Measurements from ENCODE around the gene CSNK2B. TPM values are rescaled to one million over a fixed set of nuclear protein-coding genes. Genes with fewer than 3 reads are reported as not detected.
A peak's percentile ranks its signal among the peaks of the same experiment; 100 is the strongest.

CSNK2B gene
- total RNA-seq: 169 TPM
- 169 TPM for polyA plus RNA-seq
- long read RNA-seq, donor 1, transcript CSNK2B-203 (7 exons, 948 nt): major isoform, 19 of 20 reads
- long read RNA-seq, donor 1, partial matches to known transcripts: 0 of 20 reads
- long read RNA-seq, donor 1, other reads (novel, unspliced or antisense): 0 of 20 reads
- long read RNA-seq, donor 2: 0 reads
- long read RNA-seq, donor 3, transcript CSNK2B-203 (7 exons, 948 nt): major isoform, 88 of 117 reads
- long read RNA-seq, donor 3, partial matches to known transcripts: 14 of 117 reads
- long read RNA-seq, donor 3, other reads (novel, unspliced or antisense): 8 of 117 reads
- long read RNA-seq, donor 4, transcript CSNK2B-203 (7 exons, 948 nt): major isoform, 35 of 37 reads
- long read RNA-seq, donor 4, partial matches to known transcripts: 0 of 37 reads
- long read RNA-seq, donor 4, other reads (novel, unspliced or antisense): 0 of 37 reads
- long read RNA-seq, donor 5, transcript CSNK2B-203 (7 exons, 948 nt): major isoform, 91 of 125 reads
- long read RNA-seq, donor 5, partial matches to known transcripts: 17 of 125 reads
- long read RNA-seq, donor 5, other reads (novel, unspliced or antisense): 9 of 125 reads
- long read RNA-seq, donor 6, transcript CSNK2B-203 (7 exons, 948 nt): major isoform, 63 of 74 reads
- long read RNA-seq, donor 6, partial matches to known transcripts: 7 of 74 reads
- long read RNA-seq, donor 6, other reads (novel, unspliced or antisense): 0 of 74 reads
- long read RNA-seq, donor 7, transcript CSNK2B-203 (7 exons, 948 nt): major isoform, 84 of 96 reads
- long read RNA-seq, donor 7, partial matches to known transcripts: 10 of 96 reads
- long read RNA-seq, donor 7, other reads (novel, unspliced or antisense): 0 of 96 reads
- long read RNA-seq, donor 8, transcript CSNK2B-203 (7 exons, 948 nt): major isoform, 42 of 43 reads
- long read RNA-seq, donor 8, partial matches to known transcripts: 0 of 43 reads
- long read RNA-seq, donor 8, other reads (novel, unspliced or antisense): 0 of 43 reads
- long read RNA-seq, donor 9, transcript CSNK2B-203 (7 exons, 948 nt): major isoform, 45 of 58 reads
- long read RNA-seq, donor 9, partial matches to known transcripts: 12 of 58 reads
- long read RNA-seq, donor 9, other reads (novel, unspliced or antisense): 0 of 58 reads
- long read RNA-seq, donor 10, transcript CSNK2B-203 (7 exons, 948 nt): major isoform, 77 of 95 reads
- long read RNA-seq, donor 10, transcript CSNK2B-208 (5 exons, 785 nt): minor isoform, 5 of 95 reads
- long read RNA-seq, donor 10, partial matches to known transcripts: 11 of 95 reads
- long read RNA-seq, donor 10, other reads (novel, unspliced or antisense): 0 of 95 reads

DNA sequence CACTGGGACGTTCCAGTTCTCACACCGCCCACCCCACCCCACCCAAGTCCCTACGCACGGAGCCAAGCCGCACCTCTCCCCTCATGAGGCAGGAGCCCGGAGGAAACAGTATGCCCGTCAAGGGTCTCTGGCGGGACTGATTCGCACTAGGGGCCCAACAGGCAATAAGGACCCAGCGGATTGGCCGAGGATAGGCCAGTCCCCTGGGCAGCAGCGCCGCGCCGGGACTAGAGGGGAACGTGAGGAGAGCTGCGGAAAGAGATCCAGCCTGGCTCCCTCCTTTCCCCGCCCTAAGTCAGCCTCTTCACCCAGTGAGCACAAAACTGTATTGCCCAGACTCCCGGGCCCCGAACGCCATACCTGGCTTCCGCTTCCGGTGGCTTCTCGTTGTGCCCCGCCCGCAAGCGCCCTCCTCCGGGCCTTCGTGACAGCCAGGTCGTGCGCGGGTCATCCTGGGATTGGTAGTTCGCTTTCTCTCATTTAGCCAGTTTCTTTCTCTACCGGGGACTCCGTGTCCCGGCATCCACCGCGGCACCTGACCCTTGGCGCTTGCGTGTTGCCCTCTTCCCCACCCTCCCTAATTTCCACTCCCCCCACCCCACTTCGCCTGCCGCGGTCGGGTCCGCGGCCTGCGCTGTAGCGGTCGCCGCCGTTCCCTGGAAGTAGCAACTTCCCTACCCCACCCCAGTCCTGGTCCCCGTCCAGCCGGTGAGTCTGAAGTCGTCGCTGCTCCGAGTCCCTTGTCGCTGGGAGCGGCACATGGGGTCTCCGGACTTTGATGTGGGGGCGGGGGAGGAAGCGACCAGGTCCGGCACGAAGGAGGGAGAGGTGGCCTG is at the start of gene CSNK2B:
CSNK2B (plus strand) TSS at position 580 of the 836 bp plus-strand sequence. CDS start 752 bp downstream, outside the sequence.
- Histone ChIP-seq H3K9me3 (ENCODE audit: control insufficient read depth in 2 of 2, insufficient read depth in 1 of 2, low read length in 1 of 2) (no peaks in the 10 kb centered on the region), H3K27me3 (ENCODE audit: control insufficient read depth in 2 of 2, insufficient read depth in 1 of 2, low read length in 1 of 2) (no peaks in the 10 kb centered on the region), H3K36me3 (ENCODE audit: control insufficient read depth in 2 of 2, insufficient read depth in 2 of 2, low read length in 1 of 2) (peaks cover 40 to 67% of the 10 kb centered on the region in 2 donors), H3K4me3 (ENCODE audit: low read length in 2 of 2) (peak within 1 kb of the TSS; percentile 91 to 97), H3K27ac (ENCODE audit: low read depth in 1 of 2, low read length in 1 of 2) (peak within 1 kb of the TSS; percentile 97 to 99), H3K4me1 (ENCODE audit: control insufficient read depth in 2 of 2, insufficient read depth in 2 of 2, low read length in 2 of 2) (peaks cover 35 to 55% of the 10 kb centered on the region in 2 donors)
- DNase-seq (ENCODE audit: low read depth in 6 of 9, low spot score in 9 of 9): peak; percentile 91 to 99 (median 98)
- WGBS: under 1% methylated on average over 63 of the region's 63 CpGs

DNA sequence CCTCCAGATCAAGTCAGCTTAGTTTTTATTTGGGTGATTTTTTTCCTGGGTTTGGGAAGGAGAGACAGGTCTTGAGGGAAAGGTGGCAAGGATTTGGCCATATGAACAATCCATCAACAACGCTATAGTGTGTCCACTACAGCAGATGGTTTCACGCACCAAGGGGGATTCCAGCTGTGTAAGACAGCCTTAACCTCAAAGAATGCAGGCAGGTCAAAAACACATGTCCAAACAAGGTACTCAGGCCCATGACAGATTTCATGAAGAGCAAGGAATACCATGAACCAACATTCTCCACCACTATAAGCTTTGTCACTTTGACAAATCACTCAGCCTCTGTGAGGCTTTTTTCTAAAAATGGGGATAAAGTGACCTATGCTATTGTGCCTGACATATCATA is 48.9 kb upstream of the CSNK2B start:
- Histone ChIP-seq H3K4me3 (ENCODE audit: low read length in 2 of 2) (peak overlapping the region in 1 of 2 donors; percentile 71), H3K27ac (ENCODE audit: low read depth in 1 of 2, low read length in 1 of 2) (peak overlapping the region in 1 of 2 donors; percentile 85)

DNA sequence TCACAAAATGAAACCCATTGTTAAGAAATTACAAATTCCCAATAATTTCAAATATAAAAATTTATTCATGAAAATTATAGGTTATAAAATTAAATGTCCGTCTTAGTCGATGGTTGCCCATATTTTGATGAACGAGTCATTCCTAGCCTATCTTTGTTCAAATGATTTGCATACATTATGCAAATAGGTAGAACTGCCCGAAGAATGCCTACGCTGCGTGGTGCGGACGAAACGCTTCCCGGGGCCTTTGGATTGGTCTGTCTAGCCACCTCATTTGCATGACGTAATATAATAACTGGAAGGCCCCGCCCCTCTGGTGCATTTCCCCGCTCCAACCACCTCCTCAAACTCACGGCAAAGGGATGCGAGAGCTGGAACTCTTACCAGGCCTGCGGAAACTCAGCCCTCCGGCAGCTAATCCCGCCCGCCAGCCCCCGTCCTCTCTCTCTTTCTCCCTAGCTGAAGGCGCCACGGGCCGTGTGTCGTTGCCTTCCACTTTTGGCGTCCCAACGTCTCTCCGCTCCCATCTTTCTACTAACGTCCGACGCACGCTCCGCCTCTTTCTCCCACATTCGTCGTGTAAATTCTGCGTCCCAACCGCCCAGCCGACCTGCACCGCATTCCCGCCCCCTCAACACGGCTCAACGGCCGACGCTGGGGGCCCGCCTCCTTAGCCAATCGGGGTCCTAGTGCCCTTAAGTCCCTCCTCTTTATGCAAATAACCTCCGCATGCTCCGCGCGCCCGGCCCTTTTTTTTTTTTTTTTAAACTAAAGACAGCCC is 45.9 kb upstream of the CSNK2B start:
- Histone ChIP-seq H3K27me3 (ENCODE audit: control insufficient read depth in 2 of 2, insufficient read depth in 1 of 2, low read length in 1 of 2) (no peaks in the 10 kb centered on the region), H3K9me3 (ENCODE audit: control insufficient read depth in 2 of 2, insufficient read depth in 1 of 2, low read length in 1 of 2) (peaks cover 0 to 8% of the 10 kb centered on the region in 2 donors), H3K36me3 (ENCODE audit: control insufficient read depth in 2 of 2, insufficient read depth in 2 of 2, low read length in 1 of 2) (peaks cover 20 to 34% of the 10 kb centered on the region in 2 donors), H3K27ac (ENCODE audit: low read depth in 1 of 2, low read length in 1 of 2) (peak overlapping the region; percentile 99 to 100), H3K4me3 (ENCODE audit: low read length in 2 of 2) (peak overlapping the region; percentile 87 to 100), H3K4me1 (ENCODE audit: control insufficient read depth in 2 of 2, insufficient read depth in 2 of 2, low read length in 2 of 2) (peaks cover 26 to 51% of the 10 kb centered on the region in 2 donors)
- whole genome bisulfite sequencing: under 1% methylated on average over 50 of the region's 50 CpGs
- DNase-seq (ENCODE audit: low read depth in 6 of 9, low spot score in 9 of 9): peak; percentile 91 to 99 (median 97)

More for the DNA sequence above, 48.9 kb upstream of the CSNK2B start:
- H3K9me3 ChIP-seq (ENCODE audit: control insufficient read depth in 2 of 2, insufficient read depth in 1 of 2, low read length in 1 of 2): peaks cover 0 to 8% of the 10 kb centered on the region in 2 donors
- peak in 1 of 9 donors; percentile 32 for DNase-seq (ENCODE audit: low read depth in 6 of 9, low spot score in 9 of 9)
- H3K4me1 ChIP-seq (ENCODE audit: control insufficient read depth in 2 of 2, insufficient read depth in 2 of 2, low read length in 2 of 2): peaks cover 29 to 55% of the 10 kb centered on the region in 2 donors
- no peaks in the 10 kb centered on the region for H3K27me3 ChIP-seq (ENCODE audit: control insufficient read depth in 2 of 2, insufficient read depth in 1 of 2, low read length in 1 of 2)
- WGBS: 94% methylated on average over 2 of the region's 2 CpGs
- H3K36me3 ChIP-seq (ENCODE audit: control insufficient read depth in 2 of 2, insufficient read depth in 2 of 2, low read length in 1 of 2): peaks cover 0 to 6% of the 10 kb centered on the region in 2 donors

DNA sequence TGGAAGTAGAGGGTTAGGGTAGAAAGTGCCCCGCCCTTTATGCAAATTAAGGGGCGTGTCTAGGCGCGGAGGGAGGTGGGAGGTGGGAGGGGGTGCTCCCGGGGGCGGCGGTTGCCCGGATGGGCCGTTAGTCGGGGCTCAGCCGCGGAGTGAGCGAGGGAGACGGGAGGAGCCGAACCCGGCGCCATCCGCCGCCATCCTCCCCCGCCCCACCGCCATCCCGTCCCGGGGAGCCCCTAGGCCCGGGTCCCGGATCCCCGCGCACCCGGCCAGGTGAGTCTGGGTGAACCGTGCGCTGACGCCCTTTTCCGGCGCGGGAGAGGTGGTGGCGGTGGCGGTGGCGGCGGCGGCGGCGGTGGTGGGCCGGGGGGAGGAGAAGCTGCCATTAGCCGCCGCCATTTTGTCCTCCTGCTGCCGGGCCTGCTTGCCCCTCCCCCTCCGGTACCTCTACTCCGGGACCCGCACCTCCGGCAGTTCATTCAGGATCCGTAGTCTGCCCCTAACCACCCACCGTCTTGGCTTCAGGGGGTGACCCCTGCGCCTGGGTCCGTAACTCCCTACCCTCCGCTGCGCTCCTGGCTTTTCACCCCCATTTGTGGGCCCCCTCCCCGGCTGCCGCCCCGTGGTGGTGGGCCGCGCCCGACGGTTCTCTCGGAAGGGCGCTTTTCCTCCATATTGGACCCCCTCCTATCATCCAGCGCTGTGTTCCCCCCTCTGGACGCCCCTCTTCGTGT is 45.1 kb upstream of the CSNK2B start, which contains the start of gene PRRC2A:
PRRC2A (plus strand) TSS at position 130 of the 734 bp plus-strand sequence. CDS start 2,075 bp downstream, outside the sequence.
- under 1% methylated on average over 67 of the region's 67 CpGs for WGBS
- no peaks in the 10 kb centered on the region for H3K27me3 ChIP-seq (ENCODE audit: control insufficient read depth in 2 of 2, insufficient read depth in 1 of 2, low read length in 1 of 2)
- peaks cover 19 to 44% of the 10 kb centered on the region in 2 donors for H3K4me1 ChIP-seq (ENCODE audit: control insufficient read depth in 2 of 2, insufficient read depth in 2 of 2, low read length in 2 of 2)
- peaks cover 0 to 10% of the 10 kb centered on the region in 2 donors for H3K9me3 ChIP-seq (ENCODE audit: control insufficient read depth in 2 of 2, insufficient read depth in 1 of 2, low read length in 1 of 2)
- H3K4me3 ChIP-seq (ENCODE audit: low read length in 2 of 2): peak within 1 kb of the TSS; percentile 87 to 100
- DNase-seq (ENCODE audit: low read depth in 6 of 9, low spot score in 9 of 9): peak in 3 of 9 donors; percentile 50 to 74 (median 73)
- H3K27ac ChIP-seq (ENCODE audit: low read depth in 1 of 2, low read length in 1 of 2): peak within 1 kb of the TSS; percentile 99 to 100
- H3K36me3 ChIP-seq (ENCODE audit: control insufficient read depth in 2 of 2, insufficient read depth in 2 of 2, low read length in 1 of 2): peaks cover 28 to 42% of the 10 kb centered on the region in 2 donors

DNA sequence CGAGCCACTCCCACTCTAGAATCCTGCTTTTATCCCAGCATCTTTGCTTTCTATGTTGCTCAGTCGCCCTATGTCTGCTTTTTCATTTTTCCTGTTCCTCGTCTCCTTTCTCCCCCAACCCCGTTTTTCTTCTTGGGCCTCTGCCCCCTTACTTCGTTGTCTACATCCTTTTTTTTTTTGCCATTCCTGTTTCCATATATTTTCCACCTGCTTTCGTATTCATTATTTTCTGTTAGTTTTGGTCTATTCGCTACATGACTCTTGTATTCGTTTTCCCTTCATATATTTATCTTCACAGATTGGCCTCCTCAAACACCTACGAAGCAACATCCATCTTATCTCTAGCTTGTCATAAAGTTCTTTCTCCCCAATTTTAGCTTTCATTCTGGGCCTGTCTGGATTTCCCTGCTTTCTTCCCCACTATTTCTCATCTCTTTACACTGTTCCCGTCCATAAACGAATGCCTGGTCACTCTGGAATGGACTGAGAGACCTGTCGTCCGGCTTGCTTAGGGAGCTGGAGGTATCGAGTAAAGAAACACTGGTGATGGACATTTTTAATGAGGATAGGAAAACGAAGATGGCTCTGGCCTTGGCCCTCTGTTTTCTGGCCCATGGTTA is 44.5 kb upstream of the CSNK2B start:
- Histone ChIP-seq H3K4me3 (ENCODE audit: low read length in 2 of 2) (peak overlapping the region; percentile 87 to 100), H3K9me3 (ENCODE audit: control insufficient read depth in 2 of 2, insufficient read depth in 1 of 2, low read length in 1 of 2) (peaks cover 0 to 10% of the 10 kb centered on the region in 2 donors), H3K27me3 (ENCODE audit: control insufficient read depth in 2 of 2, insufficient read depth in 1 of 2, low read length in 1 of 2) (no peaks in the 10 kb centered on the region), H3K36me3 (ENCODE audit: control insufficient read depth in 2 of 2, insufficient read depth in 2 of 2, low read length in 1 of 2) (peaks cover 35 to 49% of the 10 kb centered on the region in 2 donors), H3K4me1 (ENCODE audit: control insufficient read depth in 2 of 2, insufficient read depth in 2 of 2, low read length in 2 of 2) (peaks cover 14 to 40% of the 10 kb centered on the region in 2 donors), H3K27ac (ENCODE audit: low read depth in 1 of 2, low read length in 1 of 2) (peak overlapping the region; percentile 96 to 99)
- 36% methylated on average over 15 of the region's 15 CpGs for WGBS
- DNase-seq (ENCODE audit: low read depth in 6 of 9, low spot score in 9 of 9): no peak

DNA sequence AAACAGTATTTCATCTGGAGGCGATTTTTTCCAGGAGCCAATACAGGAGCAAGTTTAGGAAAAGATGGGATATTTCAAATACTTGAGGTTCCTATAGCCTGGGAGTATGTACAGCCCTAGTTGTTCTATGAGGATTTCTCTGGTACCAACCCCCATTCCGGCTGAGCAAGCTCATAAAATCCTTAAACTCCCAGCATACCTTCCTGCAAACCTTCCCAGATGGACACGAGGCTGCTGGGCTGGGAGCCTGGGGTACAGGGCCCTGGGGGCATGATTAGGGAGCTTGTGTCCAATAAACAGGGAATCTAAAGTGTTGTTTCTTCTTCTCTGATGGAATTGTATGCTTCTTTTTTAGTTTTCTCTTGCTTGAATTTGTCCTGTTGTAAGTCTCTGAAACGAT is 43.9 kb upstream of the CSNK2B start:
- H3K36me3 ChIP-seq (ENCODE audit: control insufficient read depth in 2 of 2, insufficient read depth in 2 of 2, low read length in 1 of 2): peaks cover 40 to 51% of the 10 kb centered on the region in 2 donors
- WGBS: 72% methylated on average over 4 of the region's 4 CpGs
- peaks cover 0 to 10% of the 10 kb centered on the region in 2 donors for H3K9me3 ChIP-seq (ENCODE audit: control insufficient read depth in 2 of 2, insufficient read depth in 1 of 2, low read length in 1 of 2)
- H3K4me3 ChIP-seq (ENCODE audit: low read length in 2 of 2): peak overlapping the region; percentile 87 to 100
- peaks cover 10 to 35% of the 10 kb centered on the region in 2 donors for H3K4me1 ChIP-seq (ENCODE audit: control insufficient read depth in 2 of 2, insufficient read depth in 2 of 2, low read length in 2 of 2)
- H3K27ac ChIP-seq (ENCODE audit: low read depth in 1 of 2, low read length in 1 of 2): peak overlapping the region in 1 of 2 donors; percentile 99
- no peak for DNase-seq (ENCODE audit: low read depth in 6 of 9, low spot score in 9 of 9)
- no peaks in the 10 kb centered on the region for H3K27me3 ChIP-seq (ENCODE audit: control insufficient read depth in 2 of 2, insufficient read depth in 1 of 2, low read length in 1 of 2)

Data from thymus (tissue), 14 donors.